IMR-90 (cell line): ENCODE data around the gene SLC16A5. TPM values are rescaled to one million over a fixed set of nuclear protein-coding genes. Genes with fewer than 3 reads are reported as not detected.

Experiments used
- ATAC-seq: fragments of 200-7000 bp; cut with Tn5 transposase; 2 replicates; pipeline ENCODE4 v1.9.1; 2020; ENCODE audit warnings: low read depth, mild to moderate bottlenecking, moderate library complexity
- BruUV-seq: library from RNA; stranded (reverse); fragments of 400-500 nt; replicated peaks from 2 replicates; lab custom pipeline; 2021; lab: Mats Ljungman, UMichigan
- CTCF ChIA-PET: fragments of 300-600 bp; formaldehyde crosslinking; extraction: SDS; loops from one replicate; lab custom pipeline; 2021; ENCODE audit warnings: antibody characterized with exemption; lab: Yijun Ruan, JAX
- POLR2A ChIA-PET: fragments of 300-600 bp; sonication (Branson Sonifier 250); formaldehyde crosslinking; loops from one replicate; lab custom pipeline; 2022; ENCODE audit warnings: antibody characterized with exemption; ENCODE audit not compliant: unreplicated experiment; lab: Charles Lee
- DNase-seq: peaks from one replicate; pipeline ENCODE4 v3.0.0; 2013
- H2AFZ ChIP-seq: replicated peaks from 2 replicates; pipeline ENCODE3; 2013; ENCODE audit warnings: low read length, mild to moderate bottlenecking; ENCODE audit not compliant: poor library complexity
- H2AK5ac ChIP-seq: 2 replicates; pipeline ENCODE4 v1.6.1; 2013; ENCODE audit warnings: low read depth, low read length, inconsistent platforms
- H2AK9ac ChIP-seq: replicated peaks from 2 replicates; pipeline ENCODE3; 2013; ENCODE audit warnings: mild to moderate bottlenecking, low read depth, low read length, moderate library complexity; ENCODE audit not compliant: poor library complexity
- H2BK120ac ChIP-seq: 2 replicates; pipeline ENCODE4 v1.6.1; 2013; ENCODE audit warnings: low read depth, low read length, inconsistent platforms
- H2BK15ac ChIP-seq: 3 replicates; pipeline ENCODE4 v1.6.1; 2013; ENCODE audit warnings: low read depth, low read length, inconsistent platforms
- H2BK20ac ChIP-seq: 2 replicates; pipeline ENCODE4 v1.6.1; 2013; ENCODE audit warnings: low read depth, mild to moderate bottlenecking, inconsistent platforms, low read length, moderate library complexity
- H2BK5ac ChIP-seq: 2 replicates; pipeline ENCODE4 v1.6.1; 2013; ENCODE audit warnings: mild to moderate bottlenecking, low read depth, low read length, inconsistent platforms; ENCODE audit not compliant: poor library complexity, severe bottlenecking
- H3K14ac ChIP-seq: replicated peaks from 2 replicates; pipeline ENCODE4 v1.6.1; 2013; ENCODE audit warnings: low read depth, low read length, inconsistent platforms
- H3K18ac ChIP-seq: 2 replicates; pipeline ENCODE4 v1.6.1; 2013; ENCODE audit warnings: low read depth, low read length, control low read depth
- H3K23ac ChIP-seq: 2 replicates; pipeline ENCODE4 v1.6.1; 2013; ENCODE audit warnings: low read depth, low read length, inconsistent platforms
- H3K27ac ChIP-seq: 2 replicates; pipeline ENCODE4 v1.5.1; 2013; ENCODE audit warnings: mild to moderate bottlenecking, control low read depth, low read length; ENCODE audit not compliant: insufficient read depth
- H3K27me3 ChIP-seq: 2 replicates; pipeline ENCODE4 v1.6.1; 2013; ENCODE audit warnings: low read length; ENCODE audit not compliant: control insufficient read depth, insufficient read depth
- H3K36me3 ChIP-seq: 2 replicates; pipeline ENCODE4 v1.6.1; 2013; ENCODE audit warnings: low read length, mixed read lengths; ENCODE audit not compliant: control insufficient read depth, insufficient read depth
- H3K4ac ChIP-seq: 2 replicates; pipeline ENCODE4 v1.6.1; 2013; ENCODE audit warnings: low read depth, low read length, inconsistent platforms
- H3K4me1 ChIP-seq: 2 replicates; pipeline ENCODE4 v1.6.1; 2013; ENCODE audit warnings: low read length, mixed read lengths; ENCODE audit not compliant: control insufficient read depth, insufficient read depth
- H3K4me2 ChIP-seq: 2 replicates; pipeline ENCODE4 v1.6.1; 2013; ENCODE audit warnings: low read depth, mild to moderate bottlenecking, control low read depth, low read length, moderate library complexity
- H3K4me3 ChIP-seq: 2 replicates; pipeline ENCODE4 v1.5.1; 2013; ENCODE audit warnings: low read depth, mild to moderate bottlenecking, control low read depth, low read length, moderate library complexity; ENCODE audit not compliant: insufficient read depth
- H3K56ac ChIP-seq: 2 replicates; pipeline ENCODE4 v1.6.1; 2013; ENCODE audit warnings: low read length, inconsistent platforms; ENCODE audit not compliant: insufficient read depth; ENCODE audit errors: extremely low read depth
- H3K79me1 ChIP-seq, 2 experiments: 2 replicates each; pipeline ENCODE4 v1.6.1; 2013; ENCODE audit warnings: low read length in 2 of 2, inconsistent platforms in 1 of 2, low read depth in 1 of 2
- H3K9ac ChIP-seq: 2 replicates; pipeline ENCODE4 v1.6.1; 2013; ENCODE audit warnings: low read depth, low read length, control low read depth
- H3K9me1 ChIP-seq: 2 replicates; pipeline ENCODE4 v1.6.1; 2013; ENCODE audit warnings: low read length, inconsistent platforms; ENCODE audit not compliant: insufficient read depth
- H3K9me3 ChIP-seq: 2 replicates; pipeline ENCODE4 v1.6.1; 2013; ENCODE audit warnings: low read length; ENCODE audit not compliant: control insufficient read depth, insufficient read depth
- H4K20me1 ChIP-seq: 2 replicates; pipeline ENCODE4 v1.6.1; 2013; ENCODE audit warnings: low read length, inconsistent platforms; ENCODE audit not compliant: insufficient read depth
- H4K5ac ChIP-seq: 2 replicates; pipeline ENCODE4 v1.6.1; 2013; ENCODE audit warnings: mild to moderate bottlenecking, low read depth, low read length, control low read depth
- H4K8ac ChIP-seq, 2 experiments: 2 replicates each; pipeline ENCODE4 v1.6.1; 2013; ENCODE audit warnings: low read depth in 2 of 2, low read length in 2 of 2, control low read depth in 1 of 2, inconsistent platforms in 1 of 2
- H4K91ac ChIP-seq: 2 replicates; pipeline ENCODE4 v1.6.1; 2013; ENCODE audit warnings: low read depth, low read length, inconsistent platforms; ENCODE audit not compliant: insufficient read depth
- BHLHE40 ChIP-seq: fragments of 150-350 bp; IDR thresholded peaks from 2 replicates; pipeline ENCODE4 v1.6.1; 2016; ENCODE audit warnings: mild to moderate bottlenecking, low read depth, low read length
- FOS ChIP-seq: fragments of 150-350 bp; IDR thresholded peaks from 2 replicates; pipeline ENCODE4 v1.6.1; 2016; ENCODE audit warnings: low read depth, low read length
- MAFK ChIP-seq: IDR thresholded peaks from 2 replicates; pipeline ENCODE4 v1.6.1; 2012; ENCODE audit warnings: low read depth, low read length, improper control_type of control experiment
- POLR2A ChIP-seq: IDR thresholded peaks from 2 replicates; pipeline ENCODE4 v1.6.1; 2012; ENCODE audit warnings: mild to moderate bottlenecking, low read depth, low read length
- dilution Hi-C: fragments of 300-500 bp; cut with HindIII; formaldehyde crosslinking; loops from one replicate; pipeline ENCODE4 v1.14.3; 2018; ENCODE audit warnings: low sequenced_read_pairs; ENCODE audit not compliant: unreplicated experiment
- in situ Hi-C: fragments of 300-500 bp; cut with MboI; formaldehyde crosslinking; loops from 3 replicates; pipeline ENCODE4 v1.14.3; 2019; ENCODE audit warnings: low sequenced_read_pairs, inconsistent platforms, mixed read lengths
- intact Hi-C: fragments of 100-400 bp; cut with micrococcal nuclease; formaldehyde crosslinking; loops from 2 replicates; pipeline ENCODE4 v1.10.0; 2022
- polyA plus RNA-seq, 3 experiments: library from polyadenylated mRNA; depleted of rRNA; stranded (reverse); fragments of >200 nt; gene quantifications; 2 replicates each; pipeline ENCODE4 v1.2.3, GENCODE V29; 2012; ENCODE audit warnings: low replicate concordance in 1 of 3
- total RNA-seq: library from RNA; depleted of rRNA; stranded (reverse); fragments of >200 nt; gene quantifications from 2 replicates; pipeline ENCODE4 v1.2.3, GENCODE V29; 2012

The SLC16A5 gene
- total and polyA plus RNA-seq, 2 of the 4 experiments (the other 2 are of a cell fraction) = 1.8 to 7.1 TPM

DNA sequence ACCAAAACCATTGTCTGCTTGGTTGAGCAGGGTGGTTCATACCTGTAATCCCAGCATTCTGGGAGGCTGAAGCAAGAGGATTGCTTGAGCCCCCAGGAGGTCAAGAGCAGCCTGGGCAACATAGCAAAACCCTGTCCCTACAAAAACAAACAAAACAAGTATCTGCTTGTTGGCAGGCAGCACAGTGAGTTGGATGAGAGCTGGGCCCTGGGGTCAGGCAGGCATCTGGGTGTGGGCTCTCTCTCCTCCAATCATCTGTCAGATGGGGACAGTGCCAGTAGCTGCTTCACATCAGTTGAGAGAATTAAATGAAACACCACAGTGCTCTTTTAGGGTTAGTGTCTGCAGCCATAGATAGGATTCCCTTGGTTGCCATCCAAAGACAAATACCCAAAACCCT, 27.8 kb downstream of the SLC16A5 start:
- Histone ChIP-seq H3K18ac (no peak overlapping the region), H3K79me1 (peaks cover 21 to 48% of the 10 kb centered on the region in 2 experiments), H3K4me2 (no peak overlapping the region), H2BK20ac (no peak overlapping the region), H3K9ac (no peak overlapping the region), H3K9me3 (no peaks in the 10 kb centered on the region), H3K14ac (no peak overlapping the region), H3K4ac (no peak overlapping the region), H3K36me3 (peaks cover 9% of the 10 kb centered on the region), H4K8ac (no peak overlapping the region), H2BK5ac (no peak overlapping the region), H3K23ac (no peak overlapping the region), H2AK5ac (no peak overlapping the region), H3K9me1 (0 out of 2 replicates have a peak, but pooled peaks cover 2% of the 10 kb centered on the region), H3K56ac (no peak overlapping the region), H2AFZ (no peak overlapping the region), H3K4me1 (peaks cover 6% of the 10 kb centered on the region; the same call in 1 of the 2 replicates), H4K20me1 (no peaks in the 10 kb centered on the region; the same call in 1 of the 2 replicates), H3K27ac (no peak overlapping the region), H4K5ac (no peak overlapping the region), H2BK120ac (no peak overlapping the region), H2AK9ac (no peak overlapping the region), H4K91ac (no peak overlapping the region), H3K4me3 (no peak overlapping the region), H2BK15ac (no peak overlapping the region), H3K27me3 (no peaks in the 10 kb centered on the region)
- dilution Hi-C loops (no loop called here), in situ Hi-C loops (no loop called here), intact Hi-C loops (no loop called here)
- no peak for TF ChIP-seq BHLHE40
- no peak for TF ChIP-seq POLR2A
- no peak for TF ChIP-seq FOS
- TF ChIP-seq MAFK = no peak
- ChIA-PET CTCF (interaction anchor here (0.8 to 2.3 kb wide), 2 partner anchors 14 to 86 kb away, joined by 3 to 22 read pairs; no protein-coding TSS in a partner anchor), POLR2A (no interaction called here)
- ATAC-seq = no peak
- DNase-seq = no peak
- BruUV-seq = no TSS peak
